ENCODE data around the gene CDRT15L2. TPM values are rescaled to one million over a fixed set of nuclear protein-coding genes. Genes with fewer than 3 reads are reported as not detected.

The CDRT15L2 gene
- total and polyA plus RNA-seq, 10 of the 15 experiments (the other 5 are each of a cell fraction or from before 2014, with no cell fraction given): not detected

- Histone ChIP-seq H3K9me3 (replicated peaks; ENCODE audit: control insufficient read depth, insufficient read depth, low read length) (no peaks in the 10 kb centered on the region), H3K36me3 (ENCODE audit: control insufficient read depth in 2 of 2, insufficient read depth in 2 of 2, low read length in 1 of 2) (no peaks in the 10 kb centered on the region), H2AFZ (ENCODE audit: control insufficient read depth, low read depth, low read length) (no peak overlapping the region), H3K27me3 (replicated peaks in 1 of 2; ENCODE audit: control insufficient read depth in 2 of 2, insufficient read depth in 2 of 2, low read length in 1 of 2) (no peaks in the 10 kb centered on the region; a peak in 1 of 4 replicates), H4K20me1 (ENCODE audit: control insufficient read depth, insufficient read depth) (no peaks in the 10 kb centered on the region), H3K4me2 (ENCODE audit: control insufficient read depth, insufficient read depth) (no peak overlapping the region), H3K79me2 (ENCODE audit: control insufficient read depth, insufficient read depth, low read length) (no peaks in the 10 kb centered on the region), H3K4me1 (ENCODE audit: control insufficient read depth, insufficient read depth, low read length) (no peaks in the 10 kb centered on the region), H3K9ac (ENCODE audit: control insufficient read depth, insufficient read depth, low read length) (no peak overlapping the region), H3K27ac (ENCODE audit: control insufficient read depth, insufficient read depth) (no peak overlapping the region), H3K4me3 (no peak overlapping the region)
- FAIRE-seq (no peak), DNase-seq (ENCODE audit: low read depth, low spot score) (no peak), ATAC-seq (no peak)
- TF ChIP-seq NRF1 (conservative IDR thresholded peaks at IDR 0.05; ENCODE audit: low read depth, low read length): no peak
- ChIA-PET RAD21 (ENCODE audit: unreplicated experiment) (no interaction called here), CTCF (no interaction called here), POLR2A (no interaction called here), SMC1A (ENCODE audit: uncharacterized antibody, unreplicated experiment) (no interaction called here)
- intact Hi-C loops (cut with micrococcal nuclease; ENCODE audit: unreplicated experiment) (no loop called here), in situ Hi-C loops (cut with MboI) (no loop called here)
- WGBS (ENCODE audit: insufficient coverage, insufficient replicate concordance, low lambda C conversion rate, missing lambda C conversion rate): 59% methylated on average over 15 of the region's 16 CpGs
- BruUV-seq (replicated peaks): no TSS peak
Measured at GRCh38 chr17:20612635-20613034, 33.1 kb downstream of the CDRT15L2 start.

GRCh38 chr17:20613248-20613647 is 33.7 kb downstream of the CDRT15L2 start:
- H3K27ac ChIP-seq (ENCODE audit: control insufficient read depth, insufficient read depth): no peak overlapping the region
- intact Hi-C loops (cut with micrococcal nuclease; ENCODE audit: unreplicated experiment) (no loop called here), in situ Hi-C loops (cut with MboI) (no loop called here)
- FAIRE-seq: no peak
- no peak overlapping the region for H2AFZ ChIP-seq (ENCODE audit: control insufficient read depth, low read depth, low read length)
- 49% methylated on average over 16 of the region's 16 CpGs for WGBS (ENCODE audit: insufficient coverage, insufficient replicate concordance, low lambda C conversion rate, missing lambda C conversion rate)
- BruUV-seq (replicated peaks): no TSS peak
- no peaks in the 10 kb centered on the region for H3K9me3 ChIP-seq (replicated peaks; ENCODE audit: control insufficient read depth, insufficient read depth, low read length)
- H3K4me1 ChIP-seq (ENCODE audit: control insufficient read depth, insufficient read depth, low read length): no peaks in the 10 kb centered on the region
- no peak overlapping the region for H3K9ac ChIP-seq (ENCODE audit: control insufficient read depth, insufficient read depth, low read length)
- no peak overlapping the region for H3K4me2 ChIP-seq (ENCODE audit: control insufficient read depth, insufficient read depth)
- no peaks in the 10 kb centered on the region for H3K36me3 ChIP-seq (ENCODE audit: control insufficient read depth in 2 of 2, insufficient read depth in 2 of 2, low read length in 1 of 2)
- no peaks in the 10 kb centered on the region for H4K20me1 ChIP-seq (ENCODE audit: control insufficient read depth, insufficient read depth)
- DNase-seq (ENCODE audit: low read depth, low spot score): no peak
- no peaks in the 10 kb centered on the region for H3K79me2 ChIP-seq (ENCODE audit: control insufficient read depth, insufficient read depth, low read length)
- H3K4me3 ChIP-seq: no peak overlapping the region
- H3K27me3 ChIP-seq (replicated peaks in 1 of 2; ENCODE audit: control insufficient read depth in 2 of 2, insufficient read depth in 2 of 2, low read length in 1 of 2): no peaks in the 10 kb centered on the region; a peak in 1 of 4 replicates
- SMC1A ChIA-PET (ENCODE audit: uncharacterized antibody, unreplicated experiment): no interaction called here
- CTCF ChIA-PET: no interaction called here
- POLR2A ChIA-PET: no interaction called here
- no peak for ATAC-seq
- RAD21 ChIA-PET (ENCODE audit: unreplicated experiment): no interaction called here
- no peak for TF ChIP-seq NR2C2 (IDR thresholded peaks at IDR 0.05; ENCODE audit: borderline replicate concordance, control insufficient read depth, insufficient read length, low read depth)
- TF ChIP-seq ELK1 (IDR thresholded peaks at IDR 0.05; ENCODE audit: low read depth, low read length): no peak
- no peak for TF ChIP-seq IRF5 (IDR thresholded peaks at IDR 0.05; ENCODE audit: borderline replicate concordance)
- no peak for TF ChIP-seq ZNF622 (IDR thresholded peaks at IDR 0.05)
- TF ChIP-seq FOS (IDR thresholded peaks at IDR 0.05; ENCODE audit: borderline replicate concordance, extremely low read depth, insufficient read length): no peak
- TF ChIP-seq SIX5 (IDR thresholded peaks at IDR 0.05; ENCODE audit: low read depth, low read length, severe bottlenecking): no peak
- TF ChIP-seq TAF1 (IDR thresholded peaks at IDR 0.05; ENCODE audit: borderline replicate concordance, low read depth, low read length): no peak
- TF ChIP-seq PBX3 (IDR thresholded peaks at IDR 0.05; ENCODE audit: insufficient replicate concordance, low read depth, low read length): no peak
- no peak for TF ChIP-seq IKZF1 (conservative IDR thresholded peaks at IDR 0.05)
- no peak for TF ChIP-seq BMI1 (IDR thresholded peaks at IDR 0.05; ENCODE audit: borderline replicate concordance)

Measured in GM12878 (cell line).